GM18502 (cell line): ENCODE results near the gene CACTIN.

Source experiments
- ATAC-seq: cut with Tn5 transposase; IDR thresholded peaks from one replicate; pipeline ENCODE4 v1.9.1; 2021; ENCODE audit warnings: mild to moderate bottlenecking; ENCODE audit not compliant: unreplicated experiment, poor library complexity

The CACTIN gene

DNA sequence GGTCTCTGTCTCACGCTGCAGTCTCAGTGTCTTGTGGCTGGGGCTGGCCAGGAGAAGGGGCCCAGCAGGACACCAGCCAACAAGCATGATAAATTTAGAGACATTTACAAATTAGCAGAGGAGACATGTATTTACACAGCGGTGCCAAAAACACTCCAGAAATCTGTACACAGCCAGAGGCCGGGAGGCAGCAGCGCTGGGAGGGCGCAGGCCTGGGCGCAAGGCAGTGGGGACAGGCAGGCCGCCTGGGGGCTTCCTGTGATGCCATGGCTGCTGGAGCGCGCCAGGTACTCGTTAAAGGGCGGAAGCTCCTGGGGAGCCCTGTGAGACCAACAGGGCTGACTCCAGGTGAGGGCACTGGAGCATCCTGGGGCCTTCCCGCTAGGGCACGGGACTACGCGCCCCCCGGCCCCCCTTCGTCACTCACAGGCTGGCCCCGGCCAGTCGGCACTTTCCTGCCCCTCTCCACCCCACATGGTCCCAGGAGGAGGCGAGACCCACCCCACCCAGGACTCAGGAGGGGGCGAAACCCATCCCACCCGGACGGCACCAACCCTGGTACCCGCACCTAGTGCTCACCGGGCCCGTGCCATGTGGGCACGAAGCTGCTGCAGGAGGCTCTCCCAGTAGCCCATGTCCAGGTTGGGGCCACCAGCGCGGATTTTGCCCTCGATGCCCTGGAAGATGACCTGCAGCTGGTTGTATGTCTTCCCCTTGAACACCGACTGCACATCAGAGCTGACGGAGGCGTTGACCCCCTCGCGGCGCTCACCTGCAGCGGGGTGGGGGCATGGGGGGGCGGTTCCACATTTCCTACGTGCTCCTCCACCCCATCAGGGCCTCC is 12.6 kb downstream of the CACTIN start:
- no peak for ATAC-seq

GRCh38 chr19:3612901-3613741 is 13.5 kb downstream of the CACTIN start:
- ATAC-seq: no peak

- no peak for ATAC-seq
Observed at GRCh38 chr19:3612330-3612729, 14.3 kb downstream of the CACTIN start.

DNA sequence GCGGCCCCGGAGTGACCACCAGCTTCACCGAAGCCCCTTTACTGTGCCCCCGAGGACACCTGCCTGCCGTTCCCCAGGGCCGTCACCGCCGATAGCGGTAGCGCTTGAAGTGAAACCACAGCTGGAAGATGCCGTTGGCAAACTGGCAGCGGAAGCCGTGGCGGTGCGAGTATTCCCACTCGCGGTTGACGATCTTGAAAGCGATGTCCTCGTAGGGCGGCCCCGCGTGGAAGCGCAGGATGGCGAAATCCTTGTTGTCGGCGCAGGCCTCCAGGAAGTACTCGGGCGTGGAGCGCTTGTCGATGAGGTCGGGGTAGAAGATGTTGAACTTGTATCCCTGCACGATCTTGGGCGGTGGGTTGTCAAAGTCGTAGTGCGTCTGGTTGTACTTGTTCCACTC is 14.7 kb downstream of the CACTIN start:
- ATAC-seq: no peak

- ATAC-seq: no peak
Observed at GRCh38 chr19:3610745-3611717, 15.6 kb downstream of the CACTIN start.

GRCh38 chr19:3609779-3610719 is 16.5 kb downstream of the CACTIN start:
- ATAC-seq: no peak

- ATAC-seq: no peak
Observed at GRCh38 chr19:3608750-3609322, 17.8 kb downstream of the CACTIN start.

GRCh38 chr19:3608079-3608641 is 18.4 kb downstream of the CACTIN start:
- no peak for ATAC-seq

DNA sequence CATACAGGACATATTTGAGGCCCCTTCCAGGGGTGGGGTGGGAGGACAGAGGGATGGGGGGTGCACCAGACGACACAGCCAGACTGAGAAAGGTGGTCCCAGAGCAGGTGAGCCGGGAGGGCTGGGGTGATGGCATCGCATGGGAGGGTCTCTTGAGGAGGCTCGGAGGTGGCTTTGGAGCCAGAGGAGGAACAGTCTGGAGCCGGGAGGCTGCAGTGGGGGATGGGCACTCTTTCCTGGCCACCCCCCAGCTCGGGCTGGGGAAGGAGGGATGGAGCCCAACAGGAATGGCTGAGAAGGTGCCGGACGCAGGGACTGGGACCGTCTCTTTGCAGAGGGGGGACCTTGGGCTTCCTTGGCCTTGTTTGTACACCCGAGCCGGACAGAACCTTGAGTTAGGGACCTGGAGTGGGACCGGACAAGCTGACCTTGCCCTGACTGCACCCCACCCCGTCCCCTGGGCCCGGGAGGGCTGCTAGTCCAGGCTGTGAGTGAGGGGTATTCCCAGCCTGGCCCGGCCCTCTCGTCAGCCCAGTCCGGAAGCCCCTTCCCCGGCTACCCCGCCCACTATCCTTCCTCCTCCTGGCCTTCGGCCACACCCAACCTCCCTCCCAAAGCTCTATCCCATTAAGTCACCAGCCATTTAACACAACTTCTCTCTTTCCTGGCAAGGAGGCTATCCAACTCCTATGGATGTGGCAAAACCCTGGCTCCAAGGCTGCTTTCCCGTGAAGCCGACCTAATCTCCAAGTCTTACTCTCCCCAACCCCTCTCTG is 19.1 kb downstream of the CACTIN start:
- no peak for ATAC-seq

DNA sequence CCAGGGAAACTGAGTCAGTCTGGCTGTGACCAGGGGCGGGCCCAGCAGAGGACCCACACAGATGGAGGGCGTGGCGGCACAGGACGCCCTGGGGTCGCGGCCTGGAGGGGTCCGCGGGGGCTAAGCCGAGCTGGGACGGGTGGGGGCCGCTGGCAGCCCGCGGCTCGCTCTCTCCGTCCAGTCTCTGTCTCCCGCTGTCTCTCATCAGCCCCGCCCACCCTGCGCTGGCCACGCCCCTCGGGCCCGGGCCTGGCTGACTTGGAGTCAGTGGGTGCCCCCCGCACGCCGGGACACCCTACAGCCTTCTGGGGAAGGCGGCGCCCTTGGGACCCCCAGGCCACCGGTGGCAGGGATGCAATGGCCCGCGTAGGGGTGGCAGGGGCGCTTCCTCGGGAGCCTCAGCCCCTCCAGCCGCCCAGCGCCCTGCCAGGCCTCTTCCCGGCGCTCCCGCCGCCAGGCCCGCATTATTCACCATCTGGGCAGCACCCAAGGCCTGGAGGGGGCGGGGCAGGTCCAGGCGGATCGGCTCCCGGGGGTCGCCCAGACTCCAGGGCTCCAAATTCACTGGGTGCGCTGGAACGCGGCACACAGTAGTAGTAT is 19.8 kb downstream of the CACTIN start, which contains the start of gene TBXA2R:
Gene TBXA2R (minus strand): TSS at position 186 of the 600 bp plus-strand sequence. CDS start 6,241 bp downstream, outside the sequence.
- ATAC-seq: no peak

DNA sequence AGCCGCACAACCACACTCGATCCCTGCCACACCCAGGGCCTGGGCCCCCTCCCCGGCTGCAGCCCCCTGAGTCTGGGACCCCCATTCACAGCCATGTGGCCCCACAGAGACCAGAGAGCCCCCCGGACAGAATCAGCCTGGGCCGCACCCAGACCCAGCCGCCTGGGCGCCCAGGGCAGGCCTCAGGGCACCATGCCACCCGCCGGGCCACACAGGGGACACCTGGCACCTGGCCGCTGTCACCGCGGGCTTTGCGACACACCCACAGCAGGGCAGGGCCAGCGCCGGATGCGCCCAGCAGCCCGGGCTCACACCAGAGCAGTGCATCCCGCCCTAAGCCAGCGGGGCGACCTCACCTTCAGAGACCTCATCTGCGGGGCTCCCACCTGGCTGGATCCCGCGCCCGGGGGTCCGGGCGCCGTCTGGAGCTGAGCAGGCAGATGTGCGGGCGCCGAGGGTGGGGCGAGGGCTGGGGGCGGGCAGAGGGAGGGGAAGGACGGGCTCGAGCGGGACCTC is 20.4 kb downstream of the CACTIN start:
- no peak for ATAC-seq

DNA sequence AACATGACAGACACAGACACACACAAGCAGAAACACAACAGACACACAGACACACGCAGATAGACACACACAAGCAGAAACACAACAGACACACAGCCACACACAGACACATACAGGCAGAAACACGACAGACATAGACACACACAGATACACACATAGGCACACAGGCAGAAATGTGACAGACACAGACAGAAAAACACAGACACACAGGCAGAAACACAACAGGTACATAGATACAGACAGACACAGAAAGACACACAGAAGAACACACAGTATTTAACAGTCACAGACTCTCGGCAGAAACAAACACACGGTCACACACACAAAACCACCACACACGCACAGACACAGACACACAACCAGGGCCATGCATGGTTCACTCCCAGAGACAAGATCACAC is 20.8 kb downstream of the CACTIN start:
- no peak for ATAC-seq

- no peak for ATAC-seq
Observed at GRCh38 chr19:3605361-3605760, 21.2 kb downstream of the CACTIN start.

DNA sequence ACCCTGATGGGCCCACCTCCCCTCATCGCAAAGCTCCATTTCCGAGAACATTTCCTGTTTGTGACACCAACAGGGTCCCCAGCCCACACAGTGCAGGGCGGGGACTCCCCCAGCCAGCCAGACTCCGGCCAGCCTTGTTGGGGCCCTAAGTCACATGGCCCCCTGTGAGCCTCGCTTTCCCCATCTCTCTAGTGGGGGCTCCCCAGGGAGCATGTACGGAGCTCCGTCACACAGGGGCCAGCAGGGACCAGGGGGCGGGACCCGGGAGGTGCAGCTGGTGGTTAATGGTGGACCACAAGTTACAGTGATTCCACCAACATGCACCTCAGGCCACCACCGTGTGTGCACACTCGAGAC is 21.6 kb downstream of the CACTIN start:
- ATAC-seq: no peak

GRCh38 chr19:3604227-3604986 is 22.2 kb downstream of the CACTIN start:
- ATAC-seq: no peak

DNA sequence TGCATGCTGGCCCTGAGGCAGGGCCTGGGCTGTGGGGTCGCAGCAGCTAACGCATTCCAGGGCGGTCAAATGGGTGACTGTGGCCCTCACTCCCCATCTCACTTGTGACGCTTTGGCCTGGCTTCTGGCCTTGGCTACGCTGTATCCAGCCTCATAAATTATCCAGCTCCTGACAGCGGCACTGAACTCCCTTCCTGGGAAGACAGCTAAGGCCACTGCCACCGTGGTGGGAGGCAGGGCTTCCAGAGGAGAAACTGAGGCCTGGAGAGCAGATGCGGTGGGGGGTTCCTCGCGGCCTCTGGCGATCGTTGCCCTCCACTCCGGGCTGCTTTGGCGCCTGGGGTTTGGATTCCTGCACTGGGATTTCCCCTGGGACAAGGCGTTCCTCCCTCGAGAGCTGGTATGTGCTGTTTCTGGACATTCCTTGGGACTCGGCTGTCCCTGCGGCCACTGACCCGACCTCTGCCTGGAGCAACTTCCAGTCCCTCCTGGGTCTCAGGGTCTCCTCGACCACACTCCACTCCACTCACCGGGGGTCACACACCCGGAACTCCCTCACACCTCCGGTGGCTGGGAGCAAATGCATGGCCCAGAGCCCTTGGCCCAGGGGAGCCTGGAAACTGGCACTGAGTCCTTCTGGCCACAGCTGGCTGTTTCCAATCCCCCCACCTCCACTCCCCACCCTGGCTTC is 23.3 kb downstream of the CACTIN start:
- no peak for ATAC-seq
